NT2/D1 (cell line): Measurements from ENCODE around the gene TOR4A.

Experiments used
- SUZ12 ChIP-seq: IDR thresholded peaks from 2 replicates; pipeline ENCODE4 v1.6.1; 2011; ENCODE audit not compliant: insufficient read length, insufficient read depth; ENCODE audit errors: extremely low read depth
- YY1 ChIP-seq: IDR thresholded peaks from 2 replicates; pipeline ENCODE4 v1.6.1; 2011; ENCODE audit not compliant: insufficient read length, insufficient read depth
- ZNF274 ChIP-seq: IDR thresholded peaks from 2 replicates; pipeline ENCODE4 v1.6.1; 2011; ENCODE audit warnings: mild to moderate bottlenecking, low read depth, low read length

GRCh38 chr9:137298401-137299202 is 21.1 kb downstream of the TOR4A start:
- TF ChIP-seq SUZ12 (no peak), YY1 (no peak), ZNF274 (no peak)
